ENCODE measurements around the gene PRPF18.

Gene PRPF18

DNA sequence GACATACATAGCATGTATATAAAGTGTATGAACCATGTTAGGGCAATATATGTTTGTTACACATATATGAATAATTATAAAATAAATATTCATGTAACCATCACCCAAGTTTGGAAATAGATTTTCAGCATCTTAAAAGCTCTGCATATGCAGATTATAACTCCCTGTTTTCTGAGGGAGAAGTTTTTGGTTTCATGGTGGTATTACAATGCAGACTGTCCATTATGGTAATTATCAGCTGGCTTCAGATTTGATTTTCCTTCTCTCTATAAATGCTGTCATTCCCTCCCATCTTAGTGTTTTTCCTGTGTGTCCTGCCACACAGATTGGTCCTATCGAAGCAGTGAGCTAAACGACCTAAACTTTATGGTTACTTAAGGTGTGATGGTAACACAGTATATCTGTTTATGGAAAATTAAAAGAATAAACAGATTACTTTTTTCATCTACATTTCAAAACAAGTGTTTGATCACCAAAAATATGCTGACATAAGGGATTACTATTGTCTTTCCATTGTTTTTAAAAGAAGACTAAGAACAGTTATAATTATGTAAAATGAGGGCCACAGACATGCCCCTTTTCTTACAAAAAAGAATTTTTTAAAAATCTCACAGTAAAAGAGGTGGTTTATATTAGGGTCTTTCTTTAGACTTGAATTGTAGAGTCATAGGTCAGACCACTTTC is 17.7 kb downstream of the PRPF18 start:
- no peak for DNase-seq (ENCODE audit: low read depth in 2 of 2)

DNA sequence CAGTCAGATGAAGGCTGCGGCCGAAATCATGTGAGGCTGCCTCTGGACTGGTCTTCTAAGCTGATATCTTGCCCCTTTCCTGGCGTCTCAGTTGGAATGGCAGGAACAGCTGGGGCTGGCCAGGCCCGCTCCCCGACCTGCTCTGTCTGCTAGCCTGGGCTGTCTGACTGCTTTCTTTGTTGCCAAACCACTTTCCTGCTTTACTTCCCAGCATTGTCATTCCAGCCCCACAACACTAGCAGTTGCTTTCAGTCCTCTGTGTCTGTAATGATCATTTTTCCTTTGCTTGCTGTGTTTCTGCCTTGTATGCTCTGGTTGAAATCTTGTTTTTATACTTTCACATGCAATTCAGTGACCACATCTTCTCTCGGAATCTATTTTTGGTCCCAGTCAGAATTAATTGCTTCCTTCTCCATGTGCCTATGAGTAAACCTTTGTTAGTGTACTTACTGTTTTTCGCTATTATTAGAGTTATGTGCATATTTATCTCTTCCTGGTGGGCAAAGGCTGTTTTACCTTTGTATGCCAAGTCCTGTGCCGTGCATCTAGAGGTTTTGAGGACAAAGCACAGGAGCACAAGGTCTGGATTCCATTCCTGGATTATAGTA is 21.6 kb downstream of the PRPF18 start:
- no peak for DNase-seq (ENCODE audit: low read depth in 2 of 2)

GRCh38 chr10:13612654-13613373 is 26.0 kb downstream of the PRPF18 start:
- DNase-seq (ENCODE audit: low read depth in 2 of 2) = no peak

DNA sequence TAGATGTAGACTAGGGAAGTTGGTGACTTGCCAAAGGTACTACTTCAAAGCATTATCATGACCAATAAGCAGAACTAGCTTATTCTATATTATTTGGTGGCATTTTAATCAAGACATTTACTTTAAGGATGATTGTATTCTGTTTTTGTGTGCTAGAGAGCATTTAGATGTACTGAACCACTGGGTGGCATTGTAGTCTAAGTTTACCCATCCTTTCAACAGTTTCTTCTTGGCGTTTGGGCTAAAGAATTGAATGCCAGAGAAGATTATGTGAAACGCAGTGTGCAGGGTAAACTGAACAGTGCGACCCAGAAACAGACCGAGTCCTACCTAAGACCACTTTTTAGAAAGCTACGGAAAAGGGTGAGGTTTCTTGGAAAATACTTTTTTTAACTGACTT is 26.8 kb downstream of the PRPF18 start:
- no peak for DNase-seq (ENCODE audit: low read depth in 2 of 2)

- no peak for DNase-seq (ENCODE audit: low read depth in 2 of 2)
Measured at GRCh38 chr10:13614530-13615332, 28.0 kb downstream of the PRPF18 start.

DNA sequence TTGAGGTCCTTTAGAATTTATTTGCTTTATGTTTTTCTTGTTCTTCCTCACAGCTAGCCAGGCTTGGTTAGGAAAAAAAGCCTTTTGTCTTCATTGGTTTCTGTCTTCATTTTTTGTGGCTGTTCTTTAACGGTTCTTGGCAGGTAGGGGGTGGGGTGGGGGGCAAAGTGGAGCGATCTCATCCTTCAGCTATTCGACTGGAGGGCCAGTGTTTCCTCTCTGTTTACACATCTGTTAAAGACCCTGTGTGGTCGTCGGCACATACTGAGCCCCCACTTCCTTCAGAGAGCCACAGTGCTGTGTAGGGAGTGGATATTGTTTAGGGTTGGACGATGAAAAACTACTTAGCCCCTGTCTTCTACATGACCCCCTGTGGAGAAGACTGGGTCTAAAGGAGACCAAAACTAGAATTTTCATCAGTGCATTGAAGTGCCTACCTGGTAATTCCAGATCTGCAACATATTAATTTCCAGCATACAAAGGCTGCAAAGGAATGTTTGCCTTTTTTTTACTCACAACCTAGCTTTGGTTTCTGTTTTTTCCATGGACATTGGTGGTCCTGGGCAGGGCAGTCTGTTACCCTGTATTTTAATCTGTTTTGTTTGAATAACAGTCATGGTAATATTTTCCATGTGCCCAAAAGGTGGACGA is 29.0 kb downstream of the PRPF18 start:
- DNase-seq (ENCODE audit: low read depth in 2 of 2) = no peak

DNA sequence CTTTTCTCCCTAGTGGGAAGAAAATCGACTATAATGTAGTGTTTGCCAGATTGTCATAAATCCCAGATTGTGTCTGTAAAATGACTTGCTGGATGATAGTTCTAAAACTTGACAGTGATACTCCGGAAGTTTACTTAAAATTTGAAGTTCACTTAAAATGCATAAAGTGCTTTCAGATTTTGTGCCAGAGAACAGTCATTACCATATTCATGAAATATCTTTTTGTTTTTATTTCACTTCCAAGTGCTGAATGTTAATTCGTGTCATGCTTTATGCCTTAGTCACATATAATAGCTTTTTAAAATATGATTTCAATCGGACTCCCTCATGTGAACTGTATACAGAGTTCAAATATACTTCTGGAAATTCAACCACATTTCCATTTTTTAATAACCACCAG is 30.4 kb downstream of the PRPF18 start:
- DNase-seq (ENCODE audit: low read depth in 2 of 2) = no peak

GRCh38 chr10:13621931-13622330 is 35.2 kb downstream of the PRPF18 start:
- no peak for DNase-seq (ENCODE audit: low read depth in 2 of 2)

- no peak for DNase-seq (ENCODE audit: low read depth in 2 of 2)
Measured at GRCh38 chr10:13624630-13625029, 37.9 kb downstream of the PRPF18 start.

GRCh38 chr10:13627459-13628310 is 40.9 kb downstream of the PRPF18 start:
- DNase-seq (ENCODE audit: low read depth in 2 of 2) = no peak

GRCh38 chr10:13628661-13629060 is 41.9 kb downstream of the PRPF18 start:
- DNase-seq (ENCODE audit: low read depth in 2 of 2) = no peak

DNA sequence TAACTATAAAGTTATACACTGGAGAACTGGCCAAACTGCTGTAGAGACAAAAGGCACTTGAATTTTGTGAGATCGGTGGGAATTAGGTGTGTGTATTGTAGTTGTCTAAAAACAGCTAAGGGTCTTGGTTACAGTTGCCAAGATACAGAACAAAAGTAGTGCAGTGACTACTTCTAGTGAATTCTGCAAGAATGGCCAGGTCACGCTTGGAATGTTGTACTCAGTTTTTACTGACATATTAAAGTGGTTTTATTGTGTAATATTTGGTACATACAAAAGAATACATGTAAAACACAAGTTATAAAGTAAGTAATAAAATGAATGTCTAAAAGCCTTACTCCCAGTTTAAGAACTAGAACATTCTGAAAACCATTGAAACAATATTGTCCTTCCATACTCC is 42.4 kb downstream of the PRPF18 start:
- DNase-seq (ENCODE audit: low read depth in 2 of 2) = no peak

DNA sequence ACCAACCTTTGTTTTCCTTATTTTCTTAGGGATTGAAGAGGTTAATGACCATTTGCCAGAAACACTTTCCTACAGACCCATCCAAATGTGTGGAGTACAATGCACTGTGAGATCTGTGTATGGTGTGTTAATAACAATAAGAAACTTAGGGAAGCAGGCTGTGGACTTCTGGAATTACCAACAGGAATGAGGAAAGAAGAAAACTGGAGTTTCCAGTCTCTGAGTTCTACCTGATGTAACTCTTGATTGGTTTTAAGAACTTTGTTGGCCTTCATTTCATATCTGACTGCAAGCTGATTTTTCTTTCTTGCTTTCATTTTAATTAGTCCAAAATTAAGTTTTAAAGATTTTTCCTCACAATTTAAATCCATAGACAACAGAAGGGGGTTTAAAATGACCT is 43.5 kb downstream of the PRPF18 start:
- no peak for DNase-seq (ENCODE audit: low read depth in 2 of 2)

GRCh38 chr10:13631594-13631993 is 44.8 kb downstream of the PRPF18 start:
- no peak for DNase-seq (ENCODE audit: low read depth in 2 of 2)

- DNase-seq (ENCODE audit: low read depth in 2 of 2) = no peak
Measured at GRCh38 chr10:13632440-13632839, 45.7 kb downstream of the PRPF18 start.

DNA sequence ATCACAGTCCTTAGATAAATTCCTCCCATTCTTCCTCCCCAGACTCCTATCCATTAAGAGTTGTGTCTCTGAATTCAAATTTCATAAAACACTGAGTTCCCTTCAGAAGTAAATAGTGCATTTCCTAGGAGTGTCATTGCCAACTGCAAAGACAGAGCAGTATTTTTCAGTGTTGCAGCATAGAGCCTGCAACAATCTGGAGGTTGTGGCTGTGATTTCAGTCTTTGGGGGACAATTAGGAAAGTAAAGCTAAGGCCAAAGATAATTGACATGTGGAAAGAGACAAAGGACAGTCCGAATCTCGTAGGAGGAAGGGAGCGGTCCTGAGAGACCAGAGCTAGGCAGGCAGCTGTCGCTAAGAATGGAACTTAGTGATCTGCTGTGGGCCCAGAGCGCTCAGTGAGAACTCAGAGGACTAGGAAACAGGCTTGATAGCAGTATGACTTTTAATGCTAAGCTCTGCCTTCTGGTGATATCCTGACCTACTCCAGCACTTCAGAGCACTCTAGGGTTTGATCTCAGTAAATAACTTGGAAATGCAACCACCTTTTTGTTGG is 46.2 kb downstream of the PRPF18 start:
- no peak for DNase-seq (ENCODE audit: low read depth in 2 of 2)

GRCh38 chr10:13633689-13634088 is 46.9 kb downstream of the PRPF18 start:
- DNase-seq (ENCODE audit: low read depth in 2 of 2) = no peak

DNA sequence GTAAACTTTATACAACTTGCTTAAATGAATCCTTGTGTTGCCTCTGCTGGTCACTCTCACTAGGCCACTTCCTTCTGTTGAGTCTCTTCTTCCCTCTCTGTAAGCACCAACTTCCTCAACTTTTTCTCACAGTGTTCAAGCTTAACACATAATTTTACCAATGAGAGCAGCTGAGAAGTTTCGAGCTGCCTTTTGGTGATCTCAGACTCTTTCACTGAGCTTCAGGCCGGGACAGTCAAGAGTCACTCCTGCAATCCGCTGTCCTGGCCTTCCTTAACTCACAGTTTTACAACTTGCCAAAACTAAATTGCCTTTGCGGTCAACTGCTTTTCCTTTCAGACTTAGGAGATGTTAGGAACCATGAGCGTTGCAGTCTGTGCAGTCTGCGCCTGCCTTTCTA is 47.4 kb downstream of the PRPF18 start:
- DNase-seq (ENCODE audit: low read depth in 2 of 2) = no peak

DNA sequence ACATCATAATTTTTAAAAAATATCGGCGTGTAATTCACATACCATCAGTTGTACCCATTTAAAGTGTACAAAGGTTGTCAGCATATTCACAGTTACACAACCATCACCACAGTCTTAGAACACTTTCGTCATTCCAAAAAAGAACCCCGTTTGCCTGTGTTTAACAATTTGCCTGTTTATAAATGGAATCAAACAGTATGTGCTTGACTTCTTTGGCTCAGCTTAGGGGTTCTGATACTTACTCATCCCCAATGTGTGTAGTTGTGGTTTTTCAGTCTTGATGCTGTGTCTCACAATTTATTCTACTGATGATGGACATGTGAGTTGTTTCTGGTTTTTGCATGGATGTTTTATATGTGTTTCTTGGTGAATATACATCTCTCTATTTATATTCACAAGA is 50.0 kb downstream of the PRPF18 start:
- DNase-seq (ENCODE audit: low read depth in 2 of 2) = no peak

DNA sequence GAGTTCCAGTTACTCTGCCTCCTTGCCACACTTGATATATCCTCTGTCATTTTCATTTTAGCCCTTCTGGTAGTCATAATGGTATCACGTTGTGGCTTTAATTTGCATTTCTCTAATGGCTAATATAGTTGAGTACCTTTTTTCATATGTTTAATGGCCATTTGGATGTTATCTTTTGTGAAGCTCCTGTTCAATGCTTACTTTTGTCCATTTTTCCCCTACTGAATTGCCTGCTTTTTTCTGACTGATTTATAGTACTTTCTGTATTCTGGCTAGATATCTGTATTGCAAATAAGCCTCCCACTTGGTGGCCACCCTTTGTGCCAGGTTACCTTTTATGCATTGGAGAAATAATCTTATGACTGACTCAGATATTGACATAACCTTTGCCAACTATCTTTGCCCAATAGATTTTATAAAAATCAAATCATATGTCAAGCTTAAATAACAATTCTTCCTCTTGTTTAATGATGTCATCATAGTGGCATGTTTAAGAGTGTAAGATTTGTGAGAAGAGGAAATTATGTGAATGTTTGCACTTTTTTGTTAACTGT is 50.6 kb downstream of the PRPF18 start:
- no peak for DNase-seq (ENCODE audit: low read depth in 2 of 2)

Measured in stimulated activated CD8-positive, alpha-beta memory T cell treated with anti-CD3 and anti-CD28 coated beads, Interleukin-15, amount 100 ng/mL, for 48 hours (primary cell).